HepG2 (cell line): ENCODE measurements around the gene SLC17A5. TPM values are rescaled to one million over a fixed set of nuclear protein-coding genes. Genes with fewer than 3 reads are reported as not detected.

Experiments used
- AGO2 ChIP-seq: fragments of 200-400 bp; formaldehyde crosslinking; optimal IDR thresholded peaks from 2 replicates; pipeline ENCODE3; 2017; ENCODE audit warnings: mild to moderate bottlenecking, low read depth, low read length, moderate library complexity
- BCL6 ChIP-seq: IDR thresholded peaks from 2 replicates; pipeline ENCODE4 v1.6.1; 2016; ENCODE audit warnings: missing genetic modification reagents, missing compliant biosample characterization
- EHMT2 ChIP-seq: fragments of 200-600 bp; sonication (generic); IDR thresholded peaks from 2 replicates; pipeline ENCODE4 v1.7.0; 2017; ENCODE audit warnings: antibody characterized with exemption, low read depth, low read length, borderline replicate concordance
- ELF4 ChIP-seq: sonication (generic); formaldehyde crosslinking; IDR thresholded peaks from 2 replicates; pipeline ENCODE4 v1.5.0; 2020; ENCODE audit warnings: missing genetic modification reagents, mild to moderate bottlenecking, moderate library complexity, borderline replicate concordance
- HHEX ChIP-seq: IDR thresholded peaks from 2 replicates; pipeline ENCODE4 v1.6.1; 2016; ENCODE audit warnings: control low read depth
- MED8 ChIP-seq: sonication (generic); formaldehyde crosslinking; IDR thresholded peaks from 2 replicates; pipeline ENCODE4 v1.8.1; 2023; ENCODE audit warnings: mild to moderate bottlenecking, missing genetic modification reagents; ENCODE audit not compliant: insufficient replicate concordance
- MTERF4 ChIP-seq: sonication (generic); formaldehyde crosslinking; IDR thresholded peaks from 2 replicates; pipeline ENCODE4 v1.8.0; 2023; ENCODE audit warnings: mild to moderate bottlenecking, missing genetic modification reagents
- NR2F6 ChIP-seq, 2 experiments: IDR thresholded peaks; 2 replicates each; pipeline ENCODE4 v1.6.1; 2016; ENCODE audit warnings: antibody characterized with exemption in 1 of 2, mild to moderate bottlenecking in 1 of 2
- PHF21A ChIP-seq: sonication (generic); formaldehyde crosslinking; IDR thresholded peaks from 2 replicates; pipeline ENCODE4 v1.5.0; 2020; ENCODE audit warnings: mild to moderate bottlenecking, missing genetic modification reagents
- RAD51 ChIP-seq: fragments of 450-650 bp; IDR thresholded peaks from 2 replicates; pipeline ENCODE4 v1.6.1; 2016; ENCODE audit warnings: borderline replicate concordance
- RCOR2 ChIP-seq: IDR thresholded peaks from 2 replicates; pipeline ENCODE4 v1.6.1; 2016; ENCODE audit warnings: missing biosample characterization, missing genetic modification reagents
- SMC3 ChIP-seq: IDR thresholded peaks from 2 replicates; pipeline ENCODE4 v1.6.1; 2011; ENCODE audit warnings: low read length, improper control_type of control experiment
- SP2 ChIP-seq: sonication (generic); formaldehyde crosslinking; IDR thresholded peaks from 2 replicates; pipeline ENCODE4 v1.5.1; 2020; ENCODE audit warnings: mild to moderate bottlenecking, missing genetic modification reagents
- YEATS4 ChIP-seq: sonication (generic); formaldehyde crosslinking; IDR thresholded peaks from 2 replicates; pipeline ENCODE4 v1.4.0; 2020; ENCODE audit warnings: missing genetic modification reagents, borderline replicate concordance
- ZBTB42 ChIP-seq: sonication (generic); formaldehyde crosslinking; IDR thresholded peaks from 2 replicates; pipeline ENCODE4 v1.5.0; 2020; ENCODE audit warnings: mild to moderate bottlenecking, missing genetic modification reagents
- ZBTB7B ChIP-seq: sonication (generic); formaldehyde crosslinking; IDR thresholded peaks from 2 replicates; pipeline ENCODE4 v1.4.0; 2020; ENCODE audit warnings: missing genetic modification reagents
- ZFP90 ChIP-seq: sonication (generic); formaldehyde crosslinking; IDR thresholded peaks from 2 replicates; pipeline ENCODE4 v1.8.0; 2022; ENCODE audit warnings: missing genetic modification reagents, mild to moderate bottlenecking, inconsistent platforms, borderline replicate concordance
- ZNF234 ChIP-seq: sonication (generic); formaldehyde crosslinking; conservative IDR thresholded peaks from 2 replicates; pipeline ENCODE4 v1.5.1; 2020; ENCODE audit warnings: mild to moderate bottlenecking, missing genetic modification reagents
- ZNF343 ChIP-seq: sonication (generic); formaldehyde crosslinking; IDR thresholded peaks from 2 replicates; pipeline ENCODE4 v1.4.0; 2020; ENCODE audit warnings: mild to moderate bottlenecking, missing genetic modification reagents
- ZNF460 ChIP-seq: sonication (generic); formaldehyde crosslinking; IDR thresholded peaks from 2 replicates; pipeline ENCODE4 v1.5.1; 2020; ENCODE audit warnings: missing genetic modification reagents, mild to moderate bottlenecking, borderline replicate concordance
- ZNF784 ChIP-seq: sonication (generic); formaldehyde crosslinking; IDR thresholded peaks from 2 replicates; pipeline ENCODE4 v1.5.1; 2020; ENCODE audit warnings: missing genetic modification reagents, mild to moderate bottlenecking, borderline replicate concordance
- polyA plus RNA-seq, 8 experiments: library from polyadenylated mRNA; depleted of rRNA in 3 of 8; stranded (reverse) in 7 of 8; unstranded in 1 of 8; fragments of >200 nt; fragmentation: Illumina TruSeq in 4 of 8; extraction: Trizol in 4 of 8; gene quantifications; 2 replicates each; pipeline versions ENCODE4 v1.2.1 to v1.2.3, GENCODE V29; 2011 to 2016; ENCODE audit warnings: low read depth in 4 of 8, missing spikeins in 1 of 8, mixed read lengths in 1 of 8; ENCODE audit not compliant: insufficient read depth in 1 of 8
- total RNA-seq, 5 experiments: library from RNA; depleted of rRNA; stranded (reverse); fragments of >200 nt; fragmentation: Illumina TruSeq; extraction: Trizol; gene quantifications; 2 replicates each; pipeline ENCODE4 v1.2.3, GENCODE V29; 2016; ENCODE audit warnings: low read depth in 1 of 5
- TF ChIP-seq, protein P1 (sequence below): fragments of 450-650 bp; IDR thresholded peaks from 2 replicates; pipeline ENCODE4 v1.6.1; 2016
- TF ChIP-seq, protein P2 (sequence below): sonication (generic); formaldehyde crosslinking; IDR thresholded peaks from 2 replicates; pipeline ENCODE4 v1.4.0; 2020; ENCODE audit warnings: missing genetic modification reagents; ENCODE audit errors: not compliant biosample characterization
- TF ChIP-seq, protein P3 (sequence below): IDR thresholded peaks from 2 replicates; pipeline ENCODE4 v1.6.1; 2016

SLC17A5 gene
- total and polyA plus RNA-seq, 2 of the 13 experiments (the other 11 are each of a cell fraction or from before 2014, with no cell fraction given), result 18.3 to 20.5 TPM

DNA sequence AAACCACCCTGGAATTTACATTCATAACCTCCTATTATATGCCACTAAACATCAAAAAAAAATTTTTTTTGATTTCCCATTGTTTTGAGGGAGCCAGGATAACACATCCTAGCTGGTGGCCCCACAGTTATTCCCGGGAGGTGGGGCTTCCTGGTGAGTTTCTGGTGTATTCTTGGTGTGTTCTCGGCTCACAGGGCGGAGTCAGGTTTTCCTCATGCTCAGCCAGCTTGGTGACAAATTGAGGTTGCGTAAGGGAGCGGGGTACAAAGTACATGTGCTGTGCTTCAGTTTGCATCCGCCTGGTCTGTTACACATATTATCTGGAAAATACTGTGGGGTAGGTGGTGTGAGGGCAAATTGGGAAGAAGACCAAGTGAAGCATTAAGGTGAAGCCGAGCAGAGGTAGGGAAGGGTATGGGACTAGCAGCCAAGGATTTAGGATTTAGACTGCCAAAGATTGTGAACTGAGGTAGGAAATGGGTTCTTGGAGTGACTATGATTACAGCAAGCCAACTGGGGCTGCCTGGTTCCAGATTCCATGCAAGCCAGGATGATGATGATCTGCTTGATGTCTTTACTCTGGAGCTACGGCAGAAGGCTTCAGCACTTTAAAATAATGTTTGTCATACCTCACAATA, 86.7 kb downstream of the SLC17A5 start (continued):
- TF ChIP-seq, protein P1, sequence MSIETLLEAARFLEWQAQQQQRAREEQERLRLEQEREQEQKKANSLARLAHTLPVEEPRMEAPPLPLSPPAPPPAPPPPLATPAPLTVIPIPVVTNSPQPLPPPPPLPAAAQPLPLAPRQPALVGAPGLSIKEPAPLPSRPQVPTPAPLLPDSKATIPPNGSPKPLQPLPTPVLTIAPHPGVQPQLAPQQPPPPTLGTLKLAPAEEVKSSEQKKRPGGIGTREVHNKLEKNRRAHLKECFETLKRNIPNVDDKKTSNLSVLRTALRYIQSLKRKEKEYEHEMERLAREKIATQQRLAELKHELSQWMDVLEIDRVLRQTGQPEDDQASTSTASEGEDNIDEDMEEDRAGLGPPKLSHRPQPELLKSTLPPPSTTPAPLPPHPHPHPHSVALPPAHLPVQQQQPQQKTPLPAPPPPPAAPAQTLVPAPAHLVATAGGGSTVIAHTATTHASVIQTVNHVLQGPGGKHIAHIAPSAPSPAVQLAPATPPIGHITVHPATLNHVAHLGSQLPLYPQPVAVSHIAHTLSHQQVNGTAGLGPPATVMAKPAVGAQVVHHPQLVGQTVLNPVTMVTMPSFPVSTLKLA, result peak; percentile 44
- TF ChIP-seq ELF4 (CRISPR knock-in tag), result no peak
- peak; percentile 84 for TF ChIP-seq RCOR2 (CRISPR knock-in tag)
- TF ChIP-seq ZNF234 (CRISPR knock-in tag), result no peak
- peak; percentile 96 for TF ChIP-seq PHF21A (CRISPR knock-in tag)
- TF ChIP-seq ZNF343 (CRISPR knock-in tag), result peak; percentile 95
- no peak for TF ChIP-seq ZFP90 (CRISPR knock-in tag)
- TF ChIP-seq MED8 (CRISPR knock-in tag), result peak; percentile 75
- TF ChIP-seq NR2F6 (IDR thresholded peaks at IDR 0.05), result 0 out of 2 replicates have a peak, but pooled peaks have one; percentile 21
- TF ChIP-seq NR2F6 (CRISPR knock-in tag; IDR thresholded peaks at IDR 0.05), result peak; percentile 64; the same call in 1 of the 2 replicates
- peak; percentile 59 for TF ChIP-seq ZNF784
- no peak for TF ChIP-seq RAD51
- TF ChIP-seq, protein P2, sequence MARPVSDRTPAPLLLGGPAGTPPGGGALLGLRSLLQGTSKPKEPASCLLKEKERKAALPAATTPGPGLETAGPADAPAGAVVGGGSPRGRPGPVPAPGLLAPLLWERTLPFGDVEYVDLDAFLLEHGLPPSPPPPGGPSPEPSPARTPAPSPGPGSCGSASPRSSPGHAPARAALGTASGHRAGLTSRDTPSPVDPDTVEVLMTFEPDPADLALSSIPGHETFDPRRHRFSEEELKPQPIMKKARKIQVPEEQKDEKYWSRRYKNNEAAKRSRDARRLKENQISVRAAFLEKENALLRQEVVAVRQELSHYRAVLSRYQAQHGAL, result no peak
- no peak for TF ChIP-seq SP2 (CRISPR knock-in tag)
- peak; percentile 80 for TF ChIP-seq YEATS4 (CRISPR knock-in tag)
- no peak for TF ChIP-seq ZBTB42 (CRISPR knock-in tag)
- TF ChIP-seq BCL6 (CRISPR knock-in tag), result peak; percentile 85
- TF ChIP-seq MTERF4 (CRISPR knock-in tag), result no peak
- TF ChIP-seq, protein P3, sequence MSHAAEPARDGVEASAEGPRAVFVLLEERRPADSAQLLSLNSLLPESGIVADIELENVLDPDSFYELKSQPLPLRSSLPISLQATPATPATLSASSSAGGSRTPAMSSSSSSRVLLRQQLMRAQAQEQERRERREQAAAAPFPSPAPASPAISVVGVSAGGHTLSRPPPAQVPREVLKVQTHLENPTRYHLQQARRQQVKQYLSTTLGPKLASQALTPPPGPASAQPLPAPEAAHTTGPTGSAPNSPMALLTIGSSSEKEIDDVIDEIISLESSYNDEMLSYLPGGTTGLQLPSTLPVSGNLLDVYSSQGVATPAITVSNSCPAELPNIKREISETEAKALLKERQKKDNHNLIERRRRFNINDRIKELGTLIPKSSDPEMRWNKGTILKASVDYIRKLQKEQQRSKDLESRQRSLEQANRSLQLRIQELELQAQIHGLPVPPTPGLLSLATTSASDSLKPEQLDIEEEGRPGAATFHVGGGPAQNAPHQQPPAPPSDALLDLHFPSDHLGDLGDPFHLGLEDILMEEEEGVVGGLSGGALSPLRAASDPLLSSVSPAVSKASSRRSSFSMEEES (CRISPR knock-in tag), result peak; percentile 74
- TF ChIP-seq EHMT2, result peak; percentile 73; the same call in 1 of the 2 replicates
- no peak for TF ChIP-seq HHEX (CRISPR knock-in tag)
- no peak for TF ChIP-seq AGO2
- peak; percentile 49 for TF ChIP-seq SMC3
- TF ChIP-seq ZNF460 (CRISPR knock-in tag), result no peak
- peak; percentile 76; the same call in 1 of the 2 replicates for TF ChIP-seq ZBTB7B (CRISPR knock-in tag)
